IMR-90 (cell line): Measurements from ENCODE around the gene DCST2. TPM values are rescaled to one million over a fixed set of nuclear protein-coding genes. Genes with fewer than 3 reads are reported as not detected.

Source experiments
- ATAC-seq: fragments of 200-7000 bp; cut with Tn5 transposase; 2 replicates; pipeline ENCODE4 v1.9.1; 2020; ENCODE audit warnings: low read depth, mild to moderate bottlenecking, moderate library complexity
- BruUV-seq: library from RNA; stranded (reverse); fragments of 400-500 nt; replicated peaks from 2 replicates; lab custom pipeline; 2021; lab: Mats Ljungman, UMichigan
- CTCF ChIA-PET: fragments of 300-600 bp; formaldehyde crosslinking; extraction: SDS; loops from one replicate; lab custom pipeline; 2021; ENCODE audit warnings: antibody characterized with exemption; lab: Yijun Ruan, JAX
- POLR2A ChIA-PET: fragments of 300-600 bp; sonication (Branson Sonifier 250); formaldehyde crosslinking; loops from one replicate; lab custom pipeline; 2022; ENCODE audit warnings: antibody characterized with exemption; ENCODE audit not compliant: unreplicated experiment; lab: Charles Lee
- DNase-seq: peaks from one replicate; pipeline ENCODE4 v3.0.0; 2013
- H2AFZ ChIP-seq: replicated peaks from 2 replicates; pipeline ENCODE3; 2013; ENCODE audit warnings: low read length, mild to moderate bottlenecking; ENCODE audit not compliant: poor library complexity
- H2AK5ac ChIP-seq: 2 replicates; pipeline ENCODE4 v1.6.1; 2013; ENCODE audit warnings: low read depth, low read length, inconsistent platforms
- H2AK9ac ChIP-seq: replicated peaks from 2 replicates; pipeline ENCODE3; 2013; ENCODE audit warnings: mild to moderate bottlenecking, low read depth, low read length, moderate library complexity; ENCODE audit not compliant: poor library complexity
- H2BK120ac ChIP-seq: 2 replicates; pipeline ENCODE4 v1.6.1; 2013; ENCODE audit warnings: low read depth, low read length, inconsistent platforms
- H2BK15ac ChIP-seq: 3 replicates; pipeline ENCODE4 v1.6.1; 2013; ENCODE audit warnings: low read depth, low read length, inconsistent platforms
- H2BK20ac ChIP-seq: 2 replicates; pipeline ENCODE4 v1.6.1; 2013; ENCODE audit warnings: low read depth, mild to moderate bottlenecking, inconsistent platforms, low read length, moderate library complexity
- H2BK5ac ChIP-seq: 2 replicates; pipeline ENCODE4 v1.6.1; 2013; ENCODE audit warnings: mild to moderate bottlenecking, low read depth, low read length, inconsistent platforms; ENCODE audit not compliant: poor library complexity, severe bottlenecking
- H3K14ac ChIP-seq: replicated peaks from 2 replicates; pipeline ENCODE4 v1.6.1; 2013; ENCODE audit warnings: low read depth, low read length, inconsistent platforms
- H3K18ac ChIP-seq: 2 replicates; pipeline ENCODE4 v1.6.1; 2013; ENCODE audit warnings: low read depth, low read length, control low read depth
- H3K23ac ChIP-seq: 2 replicates; pipeline ENCODE4 v1.6.1; 2013; ENCODE audit warnings: low read depth, low read length, inconsistent platforms
- H3K27ac ChIP-seq: 2 replicates; pipeline ENCODE4 v1.5.1; 2013; ENCODE audit warnings: mild to moderate bottlenecking, control low read depth, low read length; ENCODE audit not compliant: insufficient read depth
- H3K27me3 ChIP-seq: 2 replicates; pipeline ENCODE4 v1.6.1; 2013; ENCODE audit warnings: low read length; ENCODE audit not compliant: control insufficient read depth, insufficient read depth
- H3K36me3 ChIP-seq: 2 replicates; pipeline ENCODE4 v1.6.1; 2013; ENCODE audit warnings: low read length, mixed read lengths; ENCODE audit not compliant: control insufficient read depth, insufficient read depth
- H3K4ac ChIP-seq: 2 replicates; pipeline ENCODE4 v1.6.1; 2013; ENCODE audit warnings: low read depth, low read length, inconsistent platforms
- H3K4me1 ChIP-seq: 2 replicates; pipeline ENCODE4 v1.6.1; 2013; ENCODE audit warnings: low read length, mixed read lengths; ENCODE audit not compliant: control insufficient read depth, insufficient read depth
- H3K4me2 ChIP-seq: 2 replicates; pipeline ENCODE4 v1.6.1; 2013; ENCODE audit warnings: low read depth, mild to moderate bottlenecking, control low read depth, low read length, moderate library complexity
- H3K4me3 ChIP-seq: 2 replicates; pipeline ENCODE4 v1.5.1; 2013; ENCODE audit warnings: low read depth, mild to moderate bottlenecking, control low read depth, low read length, moderate library complexity; ENCODE audit not compliant: insufficient read depth
- H3K56ac ChIP-seq: 2 replicates; pipeline ENCODE4 v1.6.1; 2013; ENCODE audit warnings: low read length, inconsistent platforms; ENCODE audit not compliant: insufficient read depth; ENCODE audit errors: extremely low read depth
- H3K79me1 ChIP-seq, 2 experiments: 2 replicates each; pipeline ENCODE4 v1.6.1; 2013; ENCODE audit warnings: low read length in 2 of 2, inconsistent platforms in 1 of 2, low read depth in 1 of 2
- H3K9ac ChIP-seq: 2 replicates; pipeline ENCODE4 v1.6.1; 2013; ENCODE audit warnings: low read depth, low read length, control low read depth
- H3K9me1 ChIP-seq: 2 replicates; pipeline ENCODE4 v1.6.1; 2013; ENCODE audit warnings: low read length, inconsistent platforms; ENCODE audit not compliant: insufficient read depth
- H3K9me3 ChIP-seq: 2 replicates; pipeline ENCODE4 v1.6.1; 2013; ENCODE audit warnings: low read length; ENCODE audit not compliant: control insufficient read depth, insufficient read depth
- H4K20me1 ChIP-seq: 2 replicates; pipeline ENCODE4 v1.6.1; 2013; ENCODE audit warnings: low read length, inconsistent platforms; ENCODE audit not compliant: insufficient read depth
- H4K5ac ChIP-seq: 2 replicates; pipeline ENCODE4 v1.6.1; 2013; ENCODE audit warnings: mild to moderate bottlenecking, low read depth, low read length, control low read depth
- H4K8ac ChIP-seq, 2 experiments: 2 replicates each; pipeline ENCODE4 v1.6.1; 2013; ENCODE audit warnings: low read depth in 2 of 2, low read length in 2 of 2, control low read depth in 1 of 2, inconsistent platforms in 1 of 2
- H4K91ac ChIP-seq: 2 replicates; pipeline ENCODE4 v1.6.1; 2013; ENCODE audit warnings: low read depth, low read length, inconsistent platforms; ENCODE audit not compliant: insufficient read depth
- BHLHE40 ChIP-seq: fragments of 150-350 bp; IDR thresholded peaks from 2 replicates; pipeline ENCODE4 v1.6.1; 2016; ENCODE audit warnings: mild to moderate bottlenecking, low read depth, low read length
- CEBPB ChIP-seq: IDR thresholded peaks from 2 replicates; pipeline ENCODE4 v1.6.1; 2012; ENCODE audit warnings: low read depth, low read length, improper control_type of control experiment
- CHD1 ChIP-seq: IDR thresholded peaks from 2 replicates; pipeline ENCODE4 v1.6.1; 2012; ENCODE audit warnings: low read depth, low read length, improper control_type of control experiment
- CTCF ChIP-seq: conservative IDR thresholded peaks from 2 replicates; pipeline ENCODE4 v1.5.1; 2012; ENCODE audit warnings: mild to moderate bottlenecking, low read depth, low read length, improper control_type of control experiment
- ELK1 ChIP-seq: fragments of 150-350 bp; IDR thresholded peaks from 2 replicates; pipeline ENCODE4 v1.6.1; 2016; ENCODE audit warnings: low read depth, mild to moderate bottlenecking, low read length, moderate library complexity, borderline replicate concordance
- FOS ChIP-seq: fragments of 150-350 bp; IDR thresholded peaks from 2 replicates; pipeline ENCODE4 v1.6.1; 2016; ENCODE audit warnings: low read depth, low read length
- MAFK ChIP-seq: IDR thresholded peaks from 2 replicates; pipeline ENCODE4 v1.6.1; 2012; ENCODE audit warnings: low read depth, low read length, improper control_type of control experiment
- MAZ ChIP-seq: IDR thresholded peaks from 2 replicates; pipeline ENCODE4 v1.6.1; 2012; ENCODE audit warnings: low read depth, mild to moderate bottlenecking, low read length, improper control_type of control experiment, moderate library complexity, borderline replicate concordance
- MXI1 ChIP-seq: IDR thresholded peaks from 2 replicates; pipeline ENCODE4 v1.6.1; 2012; ENCODE audit warnings: low read depth, mild to moderate bottlenecking, low read length, moderate library complexity, borderline replicate concordance
- NFE2L2 ChIP-seq: fragments of 150-350 bp; IDR thresholded peaks from 2 replicates; pipeline ENCODE4 v1.6.1; 2016; ENCODE audit warnings: low read depth, mild to moderate bottlenecking, low read length
- POLR2A ChIP-seq: IDR thresholded peaks from 2 replicates; pipeline ENCODE4 v1.6.1; 2012; ENCODE audit warnings: mild to moderate bottlenecking, low read depth, low read length
- RAD21 ChIP-seq: IDR thresholded peaks from 2 replicates; pipeline ENCODE4 v1.6.1; 2012; ENCODE audit warnings: low read length, improper control_type of control experiment
- RCOR1 ChIP-seq: IDR thresholded peaks from 2 replicates; pipeline ENCODE4 v1.6.1; 2012; ENCODE audit warnings: mild to moderate bottlenecking, low read length, improper control_type of control experiment; ENCODE audit not compliant: insufficient replicate concordance
- RFX5 ChIP-seq: IDR thresholded peaks from 2 replicates; pipeline ENCODE4 v1.8.0; 2012; ENCODE audit warnings: low read depth, mild to moderate bottlenecking, low read length, moderate library complexity
- SMC3 ChIP-seq: fragments of 150-350 bp; IDR thresholded peaks from 2 replicates; pipeline ENCODE4 v1.6.1; 2016; ENCODE audit warnings: low read depth, mild to moderate bottlenecking, antibody characterized with exemption, low read length, moderate library complexity
- WGBS, 2 experiments: methylation state at CpG; one replicate each; pipeline versions ENCODE4 v1.1.5 to v1.1.7; 2013; ENCODE audit warnings: missing lambda C conversion rate in 2 of 2; ENCODE audit not compliant: insufficient read length in 1 of 2; ENCODE audit errors: extremely low coverage in 2 of 2; 5-methylcytosine and 5-hydroxymethylcytosine counted together
- dilution Hi-C: fragments of 300-500 bp; cut with HindIII; formaldehyde crosslinking; loops from one replicate; pipeline ENCODE4 v1.14.3; 2018; ENCODE audit warnings: low sequenced_read_pairs; ENCODE audit not compliant: unreplicated experiment
- in situ Hi-C: fragments of 300-500 bp; cut with MboI; formaldehyde crosslinking; loops from 3 replicates; pipeline ENCODE4 v1.14.3; 2019; ENCODE audit warnings: low sequenced_read_pairs, inconsistent platforms, mixed read lengths
- intact Hi-C: fragments of 100-400 bp; cut with micrococcal nuclease; formaldehyde crosslinking; loops from 2 replicates; pipeline ENCODE4 v1.10.0; 2022
- polyA plus RNA-seq, 3 experiments: library from polyadenylated mRNA; depleted of rRNA; stranded (reverse); fragments of >200 nt; gene quantifications; 2 replicates each; pipeline ENCODE4 v1.2.3, GENCODE V29; 2012; ENCODE audit warnings: low replicate concordance in 1 of 3
- total RNA-seq: library from RNA; depleted of rRNA; stranded (reverse); fragments of >200 nt; gene quantifications from 2 replicates; pipeline ENCODE4 v1.2.3, GENCODE V29; 2012

DCST2 gene
- total and polyA plus RNA-seq, 2 of the 4 experiments (the other 2 are of a cell fraction), result 0.14 TPM; not detected in 1

GRCh38 chr1:155053531-155054105, 20.0 kb upstream of the DCST2 start:
- peak overlapping the region; percentile 63 for H2AK9ac ChIP-seq
- in situ Hi-C loops (loop anchor here (10.0 kb wide), 1 partner anchor 99 kb away; the partner anchor contains the start of gene PBXIP1), intact Hi-C loops (loop anchor here (5.0 kb wide), 1 partner anchor 51 kb away; the partner anchor contains the start of gene ZBTB7B), dilution Hi-C loops (no loop called here)
- H3K9me1 ChIP-seq, result peaks cover 4% of the 10 kb centered on the region; the same call in 1 of the 2 replicates
- H3K14ac ChIP-seq, result no peak overlapping the region
- ATAC-seq (no peak), DNase-seq (no peak)
- no peak overlapping the region for H3K9ac ChIP-seq
- POLR2A ChIA-PET, result no interaction called here
- H2BK15ac ChIP-seq, result no peak overlapping the region
- H2BK120ac ChIP-seq, result no peak overlapping the region
- BruUV-seq, result no TSS peak
- H3K4me2 ChIP-seq, result no peak overlapping the region
- H4K20me1 ChIP-seq, result no peaks in the 10 kb centered on the region; the same call in 1 of the 2 replicates
- H3K18ac ChIP-seq, result no peak overlapping the region
- 80% methylated on average over 1 of the region's 7 CpGs; no CpG with 5 or more reads in 1 of the 2 experiments for WGBS, 2 experiments
- peaks cover 8% of the 10 kb centered on the region for H3K4me1 ChIP-seq
- no peak overlapping the region for H4K5ac ChIP-seq
- H3K4me3 ChIP-seq, result no peak overlapping the region
- H2AK5ac ChIP-seq, result no peak overlapping the region
- no peak overlapping the region for H2BK5ac ChIP-seq
- no peak overlapping the region for H4K91ac ChIP-seq
- H4K8ac ChIP-seq, result no peak overlapping the region
- no peak overlapping the region for H3K56ac ChIP-seq
- H2AFZ ChIP-seq, result peak overlapping the region; percentile 7
- no peak overlapping the region for H3K4ac ChIP-seq
- H3K36me3 ChIP-seq, result peaks cover 15% of the 10 kb centered on the region
- H3K79me1 ChIP-seq, result peaks cover 0 to 15% of the 10 kb centered on the region in 2 experiments; a peak in 2 of 4 replicates
- H2BK20ac ChIP-seq, result no peak overlapping the region
- H3K27me3 ChIP-seq, result no peaks in the 10 kb centered on the region
- no peak overlapping the region for H3K27ac ChIP-seq
- CTCF ChIA-PET, result interaction anchor here (1.2 to 1.3 kb wide), 2 partner anchors 28 to 32 kb away, joined by 3 to 6 read pairs; no protein-coding TSS in a partner anchor
- no peak overlapping the region for H3K23ac ChIP-seq
- no peaks in the 10 kb centered on the region for H3K9me3 ChIP-seq
- no peak for TF ChIP-seq ELK1
- TF ChIP-seq FOS, result no peak
- no peak for TF ChIP-seq SMC3
- TF ChIP-seq CTCF, result no peak
- no peak for TF ChIP-seq MAZ
- TF ChIP-seq MXI1, result no peak
- no peak for TF ChIP-seq RFX5
- TF ChIP-seq NFE2L2, result no peak
- no peak for TF ChIP-seq RAD21
- no peak for TF ChIP-seq CEBPB
- TF ChIP-seq MAFK, result no peak
- TF ChIP-seq BHLHE40, result no peak
- TF ChIP-seq POLR2A, result no peak
- TF ChIP-seq RCOR1, result no peak
- no peak for TF ChIP-seq CHD1
